Heart right ventricle (tissue), 16 donors: ENCODE data around the gene KRT13. TPM values are rescaled to one million over a fixed set of nuclear protein-coding genes. Genes with fewer than 3 reads are reported as not detected.
A peak's percentile ranks its signal among the peaks of the same experiment; 100 is the strongest.

Experiments used
- ATAC-seq, 8 donors: fragments of 200-7000 bp; cut with Tn5 transposase; one replicate each; pipeline ENCODE4 v1.9.1; 2020; ENCODE audit warnings: mild to moderate bottlenecking in 8 of 8, moderate library complexity in 8 of 8, moderate number of reproducible peaks in 1 of 8
- DNase-seq, 2 donors: peaks; one replicate each; pipeline ENCODE4 v3.0.0-alpha.2; 2020
- H3K27ac ChIP-seq, 10 donors: fragments of 200-600 bp; sonication (generic) in 2 of 10; one replicate each; pipeline versions ENCODE4 v1.5.0 to v1.8.0; 2020 to 2022; ENCODE audit warnings: mild to moderate bottlenecking in 3 of 10
- H3K27me3 ChIP-seq, 7 donors: fragments of 200-600 bp; one replicate each; pipeline ENCODE4 v1.8.0; 2021 to 2022; ENCODE audit warnings: mild to moderate bottlenecking in 2 of 7
- H3K36me3 ChIP-seq, 9 donors: fragments of 200-600 bp; sonication (generic) in 1 of 9; one replicate each; pipeline versions ENCODE4 v1.5.0 to v1.8.0; 2020 to 2022; ENCODE audit warnings: mild to moderate bottlenecking in 2 of 9
- H3K4me1 ChIP-seq, 9 donors: fragments of 200-600 bp; sonication (generic) in 1 of 9; one replicate each; pipeline versions ENCODE4 v1.5.0 to v1.8.0; 2020 to 2022; ENCODE audit warnings: mild to moderate bottlenecking in 4 of 9
- H3K4me3 ChIP-seq, 10 donors: fragments of 200-600 bp; sonication (generic) in 2 of 10; one replicate each; pipeline versions ENCODE4 v1.5.0 to v1.8.0; 2020 to 2022; ENCODE audit warnings: mild to moderate bottlenecking in 7 of 10, moderate library complexity in 2 of 10
- H3K9me3 ChIP-seq, 11 donors: fragments of 200-600 bp in 10 of 11; sonication (generic) in 2 of 11; one replicate each; pipeline versions ENCODE4 v1.5.0 to v1.8.0; 2013 to 2022; ENCODE audit warnings: mild to moderate bottlenecking in 2 of 11, control low read depth in 1 of 11, moderate library complexity in 1 of 11
- WGBS, 2 donors: extraction: QIAGEN DNeasy Blood & Tissue Kit; methylation state at CpG; one replicate each; pipeline ENCODE4 v1.1.7; 2013; ENCODE audit warnings: inconsistent platforms in 1 of 2; 5-methylcytosine and 5-hydroxymethylcytosine counted together
- intact Hi-C, 10 donors: fragments of 100-400 bp; cut with DNase I; formaldehyde crosslinking; loops; one replicate each; pipeline versions ENCODE4 v1.11.1 to v1.14.2; 2022
- long read RNA-seq, 3 donors: library from polyadenylated mRNA; unstranded; transcript quantifications; one replicate each; pipeline ENCODE4 v2.0.0, GENCODE V29; 2020 to 2021
- polyA plus RNA-seq, 2 donors: library from polyadenylated mRNA; stranded (reverse); fragments of 200-250 nt; gene quantifications; one replicate each; pipeline ENCODE4 v1.2.3, GENCODE V29; 2013
- total RNA-seq, 10 donors: library from RNA; stranded (reverse); fragmentation: NEBNext Ultra II Directional in 3 of 10; extraction: Animal tissue kit (Norgen Biotek cat#: 25700) in 3 of 10; gene quantifications; one replicate each; pipeline versions ENCODE4 v1.2.1 to v1.2.4, GENCODE V29; 2021 to 2023
- TF ChIP-seq, protein P1 (sequence below), 9 donors: fragments of 200-600 bp; sonication (generic) in 2 of 9; IDR thresholded peaks; one replicate each; pipeline versions ENCODE4 v1.5.0 to v1.8.0; 2021 to 2022; ENCODE audit warnings: antibody characterized with exemption in 9 of 9, mild to moderate bottlenecking in 5 of 9, moderate library complexity in 1 of 9
- donor health status: Arrhythmogenic right ventricular cardiomyopathy.
- donor health status: ischemic (EF 13 %, LVEDD 7.1; RV severe dilation, severe dysfunction).
- donor health status: healthy with polysubstance abuse.
- donor health status: DM: no; HTN: yes; CAD: no.
- donor health status: DM: no; HTN: no; CAD: no.
- donor health status: ischemic (EF 25% LVEDD 6.9; RV normal size, moderate dysfunction).
- donor health status: ischemic (EF 25% LVEDD 5.7; RV mildly dilated, moderate dysfunction).
- donor health status: healthy.
- donor health status: DM: yes; HTN: yes; CAD: no.
- donor health status: Ischemic cardiomyopathy.
- donor health status: ischemic (EF 35%, LVEDD 5.7; RV mildly dilated, moderate dysfunction).
- donor health status: nonischemic (EF 11% LVEDD 7.7; RV severe dilation, severe dysfunction).
- donor health status: DM: yes; HTN: yes; CAD: no.
- donor health status: PGD.
- donor health status: ischemic (EF 29% LVEDD 5.4; RV normal size, mild dysfunction).
- donor health status: nonischemic (EF 23%, LVEDD 6.1; RV moderate dilation, normal function).

KRT13 gene
- total RNA-seq: not detected
- polyA plus RNA-seq: 1 to 10 TPM in 1 of 2 donors, not detected in 1; 6.7 TPM
- long read RNA-seq, donor 1: 0 reads
- long read RNA-seq, donor 2: 0 reads
- long read RNA-seq, donor 3: 0 reads

DNA sequence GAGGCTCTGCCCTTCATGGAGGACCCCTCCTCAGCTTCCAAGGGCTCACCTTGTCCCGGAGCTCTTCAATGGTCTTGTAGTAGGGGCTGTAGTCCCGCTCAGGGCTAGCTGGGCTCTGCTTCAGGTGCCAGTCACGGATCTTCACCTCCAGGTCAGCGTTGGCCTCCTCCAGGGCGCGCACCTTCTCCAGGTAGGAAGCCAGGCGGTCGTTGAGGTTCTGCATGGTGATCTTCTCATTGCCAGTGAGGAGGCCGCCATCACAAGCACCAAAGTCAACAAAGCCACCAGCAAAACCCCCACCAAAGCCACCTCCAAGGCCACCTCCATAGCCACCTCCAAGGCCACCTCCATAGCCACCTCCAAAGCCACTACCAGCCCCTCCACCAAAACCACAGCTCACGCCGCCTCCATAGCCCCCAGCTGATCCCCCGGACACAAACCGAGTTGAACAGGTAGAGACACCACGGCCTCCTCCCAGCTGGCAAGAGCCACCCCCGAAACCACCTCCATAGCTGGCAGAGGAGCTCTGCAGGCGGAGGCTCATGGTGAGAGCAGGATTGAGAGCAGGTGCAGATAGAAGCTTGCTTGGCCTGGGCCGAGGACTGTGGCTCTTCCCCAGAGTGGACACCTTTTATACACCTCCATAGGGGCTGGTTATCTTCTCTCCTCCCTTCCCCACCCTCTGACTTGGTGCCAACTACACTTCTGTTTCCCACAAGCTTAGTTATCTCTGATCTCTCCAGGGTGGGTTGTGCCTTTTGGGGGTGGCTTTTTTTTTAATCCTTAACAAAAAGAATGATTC is at the start of gene KRT13:
Gene KRT13, minus strand, starts transcription at position 606 of the 802 bp plus-strand sequence. Its CDS starts 62 bp downstream, at position 544.
- 86 to 88% methylated on average over 17 of the region's 17 CpGs for WGBS, 2 donors
- ATAC-seq (no peak), DNase-seq (no peak)
- TF ChIP-seq, protein P1, sequence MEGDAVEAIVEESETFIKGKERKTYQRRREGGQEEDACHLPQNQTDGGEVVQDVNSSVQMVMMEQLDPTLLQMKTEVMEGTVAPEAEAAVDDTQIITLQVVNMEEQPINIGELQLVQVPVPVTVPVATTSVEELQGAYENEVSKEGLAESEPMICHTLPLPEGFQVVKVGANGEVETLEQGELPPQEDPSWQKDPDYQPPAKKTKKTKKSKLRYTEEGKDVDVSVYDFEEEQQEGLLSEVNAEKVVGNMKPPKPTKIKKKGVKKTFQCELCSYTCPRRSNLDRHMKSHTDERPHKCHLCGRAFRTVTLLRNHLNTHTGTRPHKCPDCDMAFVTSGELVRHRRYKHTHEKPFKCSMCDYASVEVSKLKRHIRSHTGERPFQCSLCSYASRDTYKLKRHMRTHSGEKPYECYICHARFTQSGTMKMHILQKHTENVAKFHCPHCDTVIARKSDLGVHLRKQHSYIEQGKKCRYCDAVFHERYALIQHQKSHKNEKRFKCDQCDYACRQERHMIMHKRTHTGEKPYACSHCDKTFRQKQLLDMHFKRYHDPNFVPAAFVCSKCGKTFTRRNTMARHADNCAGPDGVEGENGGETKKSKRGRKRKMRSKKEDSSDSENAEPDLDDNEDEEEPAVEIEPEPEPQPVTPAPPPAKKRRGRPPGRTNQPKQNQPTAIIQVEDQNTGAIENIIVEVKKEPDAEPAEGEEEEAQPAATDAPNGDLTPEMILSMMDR (IDR thresholded peaks at IDR 0.05): no peak
- Histone ChIP-seq H3K9me3 (no peaks in the 10 kb centered on the region), H3K4me1 (peaks cover 0 to 2% (median 0%) of the 10 kb centered on the region in 9 donors), H3K36me3 (no peaks in the 10 kb centered on the region), H3K27me3 (peaks cover 0 to 18% (median 9%) of the 10 kb centered on the region in 7 donors), H3K4me3 (no peak within 1 kb of the TSS), H3K27ac (no peak within 1 kb of the TSS)
- intact Hi-C loops: no loop called here

DNA sequence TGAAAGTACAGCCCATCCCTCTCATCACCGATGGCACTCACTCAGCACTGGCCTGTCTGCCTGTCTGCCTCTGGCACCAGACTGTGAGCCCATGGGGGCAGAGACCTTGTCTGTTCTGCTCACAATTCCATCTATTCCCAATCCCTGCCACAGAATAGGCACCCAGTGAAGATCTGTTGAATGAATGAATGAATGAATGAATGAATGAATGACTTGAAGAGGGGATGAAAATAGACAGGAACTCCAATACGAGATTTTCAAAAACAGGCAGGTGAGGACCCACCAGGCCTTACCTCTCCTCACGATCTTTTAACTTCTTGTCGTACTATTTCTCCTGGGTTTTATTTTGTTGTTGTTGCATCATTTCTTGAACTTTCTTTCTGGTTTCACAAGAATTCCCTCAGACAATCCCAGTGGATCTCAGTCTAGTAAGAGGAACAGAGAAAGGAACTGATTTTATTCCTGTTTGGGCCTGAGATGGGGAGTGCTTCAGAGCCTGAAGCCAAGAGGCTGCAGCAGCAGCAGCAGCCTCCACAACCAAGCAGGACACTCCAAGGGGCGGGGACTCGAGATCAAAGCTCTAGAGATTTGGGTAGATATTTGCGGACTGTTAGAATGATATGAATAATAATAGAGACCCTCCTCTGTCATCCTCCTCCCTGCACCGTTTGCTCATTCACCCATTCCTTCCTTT is 48.7 kb upstream of the KRT13 start:
- ATAC-seq (peak in 1 of 8 donors; percentile 34), DNase-seq (no peak)
- peaks cover 6 to 53% (median 27%) of the 10 kb centered on the region in 7 donors for H3K27me3 ChIP-seq
- TF ChIP-seq, protein P1 (IDR thresholded peaks at IDR 0.05): no peak
- H3K36me3 ChIP-seq: no peaks in the 10 kb centered on the region
- no peak overlapping the region for H3K4me3 ChIP-seq
- H3K4me1 ChIP-seq: peaks cover 0 to 5% (median 2%) of the 10 kb centered on the region in 9 donors
- 68 to 70% methylated on average over 8 of the region's 8 CpGs for WGBS, 2 donors
- no peak overlapping the region for H3K27ac ChIP-seq
- intact Hi-C loops: loop anchor here in 3 of 10 donors (5.0 kb wide), 2 partner anchors 98 to 108 kb away; no protein-coding TSS in a partner anchor
- no peaks in the 10 kb centered on the region for H3K9me3 ChIP-seq

DNA sequence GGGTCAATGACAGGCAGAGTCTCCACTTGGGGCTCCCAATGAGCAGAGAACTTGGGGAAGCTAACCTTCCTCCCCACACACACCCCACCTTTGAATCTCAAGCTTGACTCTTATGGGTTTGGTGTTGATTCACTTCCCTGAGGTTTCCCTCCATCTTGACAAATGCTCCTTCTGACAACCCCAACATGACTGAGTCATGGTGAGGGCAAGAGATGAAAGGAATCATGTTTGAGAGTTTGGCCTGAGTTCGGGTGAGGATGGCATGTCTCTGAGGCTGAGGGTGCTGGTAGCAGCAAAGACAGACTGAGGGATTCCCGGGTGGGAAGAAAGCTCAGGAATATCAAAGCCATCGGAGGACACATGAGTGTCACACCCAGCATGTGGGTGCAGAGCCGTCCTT is 47.8 kb upstream of the KRT13 start:
- 82 to 86% methylated on average over 4 of the region's 4 CpGs for WGBS, 2 donors
- H3K4me3 ChIP-seq: no peak overlapping the region
- H3K27me3 ChIP-seq: peaks cover 2 to 53% (median 26%) of the 10 kb centered on the region in 7 donors
- ATAC-seq (no peak), DNase-seq (no peak)
- H3K36me3 ChIP-seq: no peaks in the 10 kb centered on the region
- TF ChIP-seq, protein P1 (IDR thresholded peaks at IDR 0.05): no peak
- H3K27ac ChIP-seq: no peak overlapping the region
- intact Hi-C loops: loop anchor here in 3 of 10 donors (5.0 kb wide), 2 partner anchors 99 to 109 kb away; no protein-coding TSS in a partner anchor
- no peaks in the 10 kb centered on the region for H3K9me3 ChIP-seq
- H3K4me1 ChIP-seq: peaks cover 0 to 15% (median 11%) of the 10 kb centered on the region in 9 donors

DNA sequence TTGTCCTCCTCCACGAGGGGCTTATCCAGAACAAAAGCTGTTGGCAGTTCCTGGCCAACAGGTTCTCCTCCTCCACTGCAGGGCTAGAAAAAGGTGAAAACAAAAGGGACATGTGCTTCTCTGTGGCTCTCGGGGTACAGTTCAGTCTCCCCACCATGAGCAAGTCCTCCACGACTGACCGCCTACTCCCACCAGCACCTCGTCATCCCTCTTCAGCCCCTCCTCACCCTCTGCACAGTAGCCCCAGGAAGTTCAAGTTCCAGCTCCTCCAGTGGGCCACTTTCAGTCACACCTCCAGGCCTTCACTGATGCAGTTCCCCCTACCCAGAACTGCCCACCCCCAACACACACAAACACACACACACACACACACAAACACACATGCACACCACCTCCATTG is 47.0 kb upstream of the KRT13 start:
- TF ChIP-seq, protein P1 (IDR thresholded peaks at IDR 0.05): no peak
- Histone ChIP-seq H3K36me3 (no peaks in the 10 kb centered on the region), H3K27me3 (peaks cover 0 to 56% (median 21%) of the 10 kb centered on the region in 7 donors), H3K4me1 (peaks cover 0 to 21% (median 16%) of the 10 kb centered on the region in 9 donors), H3K4me3 (no peak overlapping the region), H3K27ac (no peak overlapping the region), H3K9me3 (no peaks in the 10 kb centered on the region)
- intact Hi-C loops: loop anchor here in 3 of 10 donors (5.0 kb wide), 2 partner anchors 100 to 110 kb away; no protein-coding TSS in a partner anchor
- WGBS, 2 donors: 82 to 85% methylated on average over 5 of the region's 5 CpGs
- ATAC-seq (no peak), DNase-seq (no peak)
